ENCODE data around the gene SESTD1. TPM values are rescaled to one million over a fixed set of nuclear protein-coding genes. Genes with fewer than 3 reads are reported as not detected.

Gene SESTD1
- total and polyA plus RNA-seq, 2 experiments from 2014 or later, result 12.6 to 21.6 TPM

DNA sequence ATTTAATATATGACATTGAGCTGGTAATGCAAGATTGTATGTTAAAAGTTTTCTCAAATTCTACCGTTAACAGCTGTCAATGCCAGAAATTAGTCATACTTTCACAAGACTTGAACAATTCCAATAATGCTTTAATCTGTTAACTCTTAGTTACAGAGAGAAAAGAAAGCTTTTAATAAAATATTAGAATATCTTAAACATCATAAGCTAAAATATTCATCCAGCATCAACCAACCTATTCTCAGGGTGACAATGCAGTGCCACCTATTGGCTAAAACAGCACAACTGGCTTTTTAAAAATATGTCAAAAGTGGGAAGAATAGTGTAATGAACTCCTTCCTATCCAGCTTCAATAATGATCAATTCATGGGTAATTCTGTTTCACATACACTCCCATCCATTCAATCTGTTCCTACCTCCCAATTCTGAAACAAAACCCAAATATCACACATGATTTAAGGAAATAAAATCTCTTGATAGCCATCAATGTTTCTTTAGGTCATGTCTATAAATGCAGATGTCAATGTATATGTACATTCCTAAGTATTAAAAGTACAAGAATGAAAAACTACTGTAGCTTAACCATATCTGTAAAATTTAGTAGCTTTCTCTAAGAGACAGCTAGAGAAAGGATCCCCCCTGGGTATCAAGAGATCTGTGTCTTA lies 134.9 kb downstream of the SESTD1 start:
- H3K27me3 Mint-ChIP-seq (ENCODE audit: insufficient read depth, low read depth, poor library complexity), result no peaks in the 10 kb centered on the region
- Histone ChIP-seq H3K36me3 (ENCODE audit: insufficient read depth) (no peaks in the 10 kb centered on the region), H3K4me3 (no peak overlapping the region), H4K20me1 (replicated peaks; ENCODE audit: insufficient read depth) (no peaks in the 10 kb centered on the region), H2AFZ (no peak overlapping the region), H3K27me3 (ENCODE audit: insufficient read depth) (no peaks in the 10 kb centered on the region), H3K9me2 (ENCODE audit: insufficient read depth) (no peaks in the 10 kb centered on the region), H3F3A (replicated peaks; ENCODE audit: low read depth) (no peaks in the 10 kb centered on the region), H3K79me2 (replicated peaks; ENCODE audit: insufficient read depth) (no peaks in the 10 kb centered on the region), H3K27ac (ENCODE audit: low read depth) (no peak overlapping the region), H3K4me1 (ENCODE audit: insufficient read depth) (no peaks in the 10 kb centered on the region), H3K4me2 (no peak overlapping the region)
- no peaks in the 10 kb centered on the region for H3K9me3 Mint-ChIP-seq
- DNase-seq (ENCODE audit: low spot score), result peak; percentile 20
- no peak for TF ChIP-seq NANOG (IDR thresholded peaks at IDR 0.05; ENCODE audit: borderline replicate concordance)
- no peak for TF ChIP-seq POLR2AphosphoS5 (IDR thresholded peaks at IDR 0.05; ENCODE audit: low read depth)
- TF ChIP-seq CTCF (conservative IDR thresholded peaks at IDR 0.05; ENCODE audit: low read depth in 2 of 2), result peak; percentile 72 to 77
- TF ChIP-seq REST (IDR thresholded peaks at IDR 0.05; ENCODE audit: unreplicated experiment), result no peak
- no peak for TF ChIP-seq ZNF331 (CRISPR knock-in tag; IDR thresholded peaks at IDR 0.05; ENCODE audit: low read depth)
- TF ChIP-seq EZH2 (IDR thresholded peaks at IDR 0.05; ENCODE audit: low read depth, unreplicated experiment), result no peak
- H3K4me1 Mint-ChIP-seq, result no peaks in the 10 kb centered on the region
- ATAC-seq, result no peak
- H3K4me3 Mint-ChIP-seq, result no peak overlapping the region
- no peaks in the 10 kb centered on the region for H3K36me3 Mint-ChIP-seq (ENCODE audit: low read depth)
- H3K27ac Mint-ChIP-seq, result no peak overlapping the region

GRCh38 chr2:179125404-179125803 lies 139.2 kb downstream of the SESTD1 start:
- H3K4me3 Mint-ChIP-seq, result no peak overlapping the region
- no peaks in the 10 kb centered on the region for H4K20me1 ChIP-seq (replicated peaks; ENCODE audit: insufficient read depth)
- H3K27me3 ChIP-seq (ENCODE audit: insufficient read depth), result no peaks in the 10 kb centered on the region
- H3K27ac Mint-ChIP-seq, result no peak overlapping the region
- no peak overlapping the region for H3K27ac ChIP-seq (ENCODE audit: low read depth)
- H2AFZ ChIP-seq, result no peak overlapping the region
- no peaks in the 10 kb centered on the region for H3K36me3 ChIP-seq (ENCODE audit: insufficient read depth)
- H3K27me3 Mint-ChIP-seq (ENCODE audit: insufficient read depth, low read depth, poor library complexity), result no peaks in the 10 kb centered on the region
- H3K4me1 Mint-ChIP-seq, result peaks cover 5% of the 10 kb centered on the region; the same call in 2 of the 3 replicates
- H3K9me2 ChIP-seq (ENCODE audit: insufficient read depth), result no peaks in the 10 kb centered on the region
- no peak for DNase-seq (ENCODE audit: low spot score)
- no peaks in the 10 kb centered on the region for H3F3A ChIP-seq (replicated peaks; ENCODE audit: low read depth)
- H3K4me1 ChIP-seq (ENCODE audit: insufficient read depth), result peaks cover 5% of the 10 kb centered on the region; the same call in 1 of the 2 replicates
- no peak overlapping the region for H3K4me2 ChIP-seq
- H3K9me3 Mint-ChIP-seq, result no peaks in the 10 kb centered on the region
- no peaks in the 10 kb centered on the region for H3K79me2 ChIP-seq (replicated peaks; ENCODE audit: insufficient read depth)
- H3K4me3 ChIP-seq, result no peak overlapping the region
- ATAC-seq, result no peak
- H3K36me3 Mint-ChIP-seq (ENCODE audit: low read depth), result no peaks in the 10 kb centered on the region
- no peak for TF ChIP-seq CREB1 (CRISPR knock-in tag; IDR thresholded peaks at IDR 0.05; ENCODE audit: low read depth)
- no peak for TF ChIP-seq JUNB (IDR thresholded peaks at IDR 0.05; ENCODE audit: unreplicated experiment)
- TF ChIP-seq ZNF462 (CRISPR knock-in tag; IDR thresholded peaks at IDR 0.05), result no peak
- TF ChIP-seq EZH2 (IDR thresholded peaks at IDR 0.05; ENCODE audit: low read depth, unreplicated experiment), result no peak
- no peak for TF ChIP-seq STAT1 (IDR thresholded peaks at IDR 0.05; ENCODE audit: unreplicated experiment)
- TF ChIP-seq NANOG (IDR thresholded peaks at IDR 0.05; ENCODE audit: borderline replicate concordance), result no peak
